ENCODE results near the gene PIK3AP1.

- TF ChIP-seq CTCF (IDR thresholded peaks at IDR 0.05 in 4 of 5, conservative IDR thresholded peaks at IDR 0.05 in 1 of 5) (no peak), POLR2A (IDR thresholded peaks at IDR 0.05) (no peak)
Measured at GRCh38 chr10:96758423-96758822, 38.1 kb upstream of the PIK3AP1 start.

Data from gastrocnemius medialis (tissue), 4 donors.